ENCODE results near the gene IFNW1.

IFNW1 gene

DNA sequence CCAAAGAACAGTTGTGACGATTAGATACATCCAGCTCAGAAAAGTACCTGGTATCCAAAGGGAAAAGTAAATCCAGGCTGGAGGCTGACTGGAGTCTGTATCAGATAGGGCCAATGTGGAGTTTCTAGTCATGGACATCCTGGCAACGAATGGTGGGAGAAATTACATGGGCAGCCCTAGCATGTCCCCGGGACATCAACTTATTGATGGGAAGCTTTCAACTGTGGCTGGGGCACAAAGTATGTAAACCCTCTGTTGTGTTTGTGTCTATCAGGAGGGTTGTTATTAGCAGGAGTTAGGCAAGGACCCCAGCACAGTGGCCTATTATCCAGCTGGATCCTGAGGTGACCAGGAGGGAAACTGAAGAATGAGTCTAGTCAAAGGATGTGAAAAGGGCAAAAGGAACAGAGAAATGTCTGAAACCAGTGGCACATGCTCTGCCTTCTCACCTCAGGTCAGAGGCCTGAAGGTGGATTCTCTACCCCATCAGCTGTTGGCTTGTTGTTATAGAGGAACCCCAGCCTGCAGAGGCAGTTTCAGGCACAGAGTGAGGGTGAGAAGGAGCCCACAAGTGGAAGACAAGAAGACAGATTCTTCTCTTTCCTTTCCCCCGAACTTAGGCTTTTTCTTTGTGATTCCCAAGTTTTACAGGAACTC, 19.9 kb downstream of the IFNW1 start:
- no peak overlapping the region for H2AK5ac ChIP-seq (ENCODE audit: low read depth, low read length)
- H3K14ac ChIP-seq (ENCODE audit: low read length): no peak overlapping the region
- no peaks in the 10 kb centered on the region for H3K9me3 ChIP-seq (replicated peaks in 1 of 2; ENCODE audit: control insufficient read depth in 2 of 2, insufficient read depth in 1 of 2, low read depth in 1 of 2, low read length in 2 of 2)
- H3K27ac ChIP-seq (replicated peaks; ENCODE audit: low read length): no peak overlapping the region
- H3K27me3 ChIP-seq (ENCODE audit: control insufficient read depth in 3 of 3, insufficient read depth in 3 of 3, low read depth in 1 of 3, low read length in 3 of 3): no peaks in the 10 kb centered on the region
- H3K4ac ChIP-seq (ENCODE audit: low read length): no peak overlapping the region
- no peak overlapping the region for H2BK120ac ChIP-seq (ENCODE audit: low read depth, low read length)
- H4K8ac ChIP-seq (ENCODE audit: low read depth, low read length): no peak overlapping the region
- H2AFZ ChIP-seq (ENCODE audit: low read length): no peak overlapping the region
- no peak overlapping the region for H2BK12ac ChIP-seq (ENCODE audit: low read length)
- H3K9ac ChIP-seq (ENCODE audit: low read depth, low read length, poor library complexity): no peak overlapping the region
- H3K23ac ChIP-seq (ENCODE audit: low read depth, low read length, poor library complexity): no peak overlapping the region
- no peak overlapping the region for H3K4me2 ChIP-seq (ENCODE audit: insufficient read depth, low read length, poor library complexity, severe bottlenecking)
- H3K4me3 ChIP-seq (ENCODE audit: low read length in 2 of 2): no peak overlapping the region
- no peaks in the 10 kb centered on the region for H3K36me3 ChIP-seq (replicated peaks in 1 of 2; ENCODE audit: control insufficient read depth in 2 of 2, insufficient read depth in 2 of 2, low read length in 2 of 2)
- H3K18ac ChIP-seq (ENCODE audit: low read length): no peak overlapping the region
- H2BK15ac ChIP-seq (ENCODE audit: low read length): no peak overlapping the region
- WGBS, 2 donors (ENCODE audit: extremely low coverage in 2 of 2, insufficient read length in 2 of 2, insufficient replicate concordance in 1 of 2): no CpG with 5 or more reads among the region's 4 CpGs
- H3K79me1 ChIP-seq (ENCODE audit: low read depth, low read length): no peaks in the 10 kb centered on the region
- DNase-seq (ENCODE audit: low spot score): no peak
- no peak overlapping the region for H2BK5ac ChIP-seq (ENCODE audit: low read length)
- no peak overlapping the region for H4K91ac ChIP-seq (ENCODE audit: low read depth, low read length, poor library complexity)
- peaks cover 0 to 2% of the 10 kb centered on the region in 2 donors for H3K4me1 ChIP-seq (ENCODE audit: control insufficient read depth in 2 of 2, insufficient read depth in 1 of 2, low read depth in 1 of 2, low read length in 2 of 2)

DNA sequence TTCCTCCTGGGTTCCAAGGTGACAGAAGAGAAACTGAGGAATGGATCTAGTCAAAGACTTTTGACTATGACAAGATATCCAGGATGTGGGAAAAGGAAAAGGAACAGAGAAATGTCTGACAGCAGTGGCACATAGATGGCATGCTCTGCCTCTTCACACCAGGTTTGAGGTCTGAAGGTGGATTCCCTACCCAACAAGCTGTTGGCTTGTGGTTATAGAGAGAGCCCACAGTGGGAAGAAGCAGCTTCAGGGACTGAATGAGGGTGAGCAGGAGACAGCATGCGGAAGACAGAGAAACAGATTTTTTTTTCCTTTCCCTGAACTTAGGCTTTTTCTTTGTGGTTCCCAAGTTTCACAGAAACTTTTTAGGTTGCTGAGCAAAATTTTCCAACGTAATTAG, 20.6 kb downstream of the IFNW1 start:
- Histone ChIP-seq H3K4ac (ENCODE audit: low read length) (no peak overlapping the region), H2AK5ac (ENCODE audit: low read depth, low read length) (no peak overlapping the region), H3K79me1 (ENCODE audit: low read depth, low read length) (no peaks in the 10 kb centered on the region), H2BK15ac (ENCODE audit: low read length) (no peak overlapping the region), H3K36me3 (replicated peaks in 1 of 2; ENCODE audit: control insufficient read depth in 2 of 2, insufficient read depth in 2 of 2, low read length in 2 of 2) (no peaks in the 10 kb centered on the region), H3K14ac (ENCODE audit: low read length) (no peak overlapping the region), H4K91ac (ENCODE audit: low read depth, low read length, poor library complexity) (no peak overlapping the region), H3K18ac (ENCODE audit: low read length) (no peak overlapping the region), H3K9ac (ENCODE audit: low read depth, low read length, poor library complexity) (no peak overlapping the region), H3K9me3 (replicated peaks in 1 of 2; ENCODE audit: control insufficient read depth in 2 of 2, insufficient read depth in 1 of 2, low read depth in 1 of 2, low read length in 2 of 2) (no peaks in the 10 kb centered on the region), H2BK120ac (ENCODE audit: low read depth, low read length) (no peak overlapping the region), H3K4me3 (ENCODE audit: low read length in 2 of 2) (no peak overlapping the region), H4K8ac (ENCODE audit: low read depth, low read length) (no peak overlapping the region), H2BK12ac (ENCODE audit: low read length) (no peak overlapping the region), H2AFZ (ENCODE audit: low read length) (no peak overlapping the region), H2BK5ac (ENCODE audit: low read length) (no peak overlapping the region), H3K27me3 (ENCODE audit: control insufficient read depth in 3 of 3, insufficient read depth in 3 of 3, low read depth in 1 of 3, low read length in 3 of 3) (no peaks in the 10 kb centered on the region), H3K4me1 (ENCODE audit: control insufficient read depth in 2 of 2, insufficient read depth in 1 of 2, low read depth in 1 of 2, low read length in 2 of 2) (peaks cover 0 to 2% of the 10 kb centered on the region in 2 donors), H3K23ac (ENCODE audit: low read depth, low read length, poor library complexity) (no peak overlapping the region), H3K4me2 (ENCODE audit: insufficient read depth, low read length, poor library complexity, severe bottlenecking) (no peak overlapping the region), H3K27ac (replicated peaks; ENCODE audit: low read length) (no peak overlapping the region)
- DNase-seq (ENCODE audit: low spot score): no peak
- no CpG with 5 or more reads among the region's 2 CpGs for WGBS, 2 donors (ENCODE audit: extremely low coverage in 2 of 2, insufficient read length in 2 of 2, insufficient replicate concordance in 1 of 2)

DNA sequence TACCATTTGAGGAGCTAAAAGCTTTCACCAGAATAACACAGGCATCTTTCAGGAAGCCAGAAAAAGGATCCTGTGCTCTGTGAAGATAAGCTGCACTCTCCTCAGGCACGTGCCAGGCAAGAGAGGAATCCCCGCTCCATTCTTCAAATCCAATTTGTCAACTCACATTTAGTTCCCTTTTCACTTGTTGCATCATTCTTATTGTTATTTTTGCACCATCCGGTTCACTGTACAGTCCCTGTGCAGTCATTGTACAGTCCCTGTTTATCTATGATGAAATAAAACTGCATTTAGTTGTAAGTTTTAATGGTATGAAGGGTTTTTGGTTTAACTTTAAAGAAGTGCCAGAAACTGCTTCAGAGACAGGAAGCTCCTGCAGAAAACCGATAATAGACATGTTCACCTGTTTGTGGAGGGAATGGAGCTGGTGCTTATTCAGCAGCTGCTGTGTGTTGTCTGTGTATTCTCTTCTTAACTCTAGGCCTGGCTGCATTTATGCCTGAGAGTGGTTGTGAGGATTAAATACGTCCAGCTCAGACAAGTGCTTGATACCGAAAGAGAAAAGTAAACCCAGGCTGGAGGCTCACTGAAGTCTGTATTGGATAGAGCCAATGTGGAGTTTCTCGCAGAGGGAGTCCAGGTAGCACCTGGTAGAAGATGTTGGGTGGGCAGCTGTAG, 22.4 kb downstream of the IFNW1 start:
- no peaks in the 10 kb centered on the region for H3K9me3 ChIP-seq (replicated peaks in 1 of 2; ENCODE audit: control insufficient read depth in 2 of 2, insufficient read depth in 1 of 2, low read depth in 1 of 2, low read length in 2 of 2)
- H3K27me3 ChIP-seq (ENCODE audit: control insufficient read depth in 3 of 3, insufficient read depth in 3 of 3, low read depth in 1 of 3, low read length in 3 of 3): no peaks in the 10 kb centered on the region
- no peak overlapping the region for H3K18ac ChIP-seq (ENCODE audit: low read length)
- no peak overlapping the region for H2AK5ac ChIP-seq (ENCODE audit: low read depth, low read length)
- peak overlapping the region; percentile 26 for H2AFZ ChIP-seq (ENCODE audit: low read length)
- no peak overlapping the region for H3K14ac ChIP-seq (ENCODE audit: low read length)
- H2BK15ac ChIP-seq (ENCODE audit: low read length): no peak overlapping the region
- H3K23ac ChIP-seq (ENCODE audit: low read depth, low read length, poor library complexity): no peak overlapping the region
- no peak overlapping the region for H4K8ac ChIP-seq (ENCODE audit: low read depth, low read length)
- H4K91ac ChIP-seq (ENCODE audit: low read depth, low read length, poor library complexity): no peak overlapping the region
- peaks cover 0 to 2% of the 10 kb centered on the region in 2 donors for H3K4me1 ChIP-seq (ENCODE audit: control insufficient read depth in 2 of 2, insufficient read depth in 1 of 2, low read depth in 1 of 2, low read length in 2 of 2)
- H3K4ac ChIP-seq (ENCODE audit: low read length): no peak overlapping the region
- H2BK120ac ChIP-seq (ENCODE audit: low read depth, low read length): no peak overlapping the region
- no peaks in the 10 kb centered on the region for H3K79me1 ChIP-seq (ENCODE audit: low read depth, low read length)
- no peak for DNase-seq (ENCODE audit: low spot score)
- no peak overlapping the region for H2BK5ac ChIP-seq (ENCODE audit: low read length)
- H3K36me3 ChIP-seq (replicated peaks in 1 of 2; ENCODE audit: control insufficient read depth in 2 of 2, insufficient read depth in 2 of 2, low read length in 2 of 2): no peaks in the 10 kb centered on the region
- H3K4me3 ChIP-seq (ENCODE audit: low read length in 2 of 2): no peak overlapping the region
- H3K4me2 ChIP-seq (ENCODE audit: insufficient read depth, low read length, poor library complexity, severe bottlenecking): no peak overlapping the region
- no CpG with 5 or more reads among the region's 7 CpGs for WGBS, 2 donors (ENCODE audit: extremely low coverage in 2 of 2, insufficient read length in 2 of 2, insufficient replicate concordance in 1 of 2)
- H2BK12ac ChIP-seq (ENCODE audit: low read length): no peak overlapping the region
- H3K27ac ChIP-seq (replicated peaks; ENCODE audit: low read length): no peak overlapping the region
- no peak overlapping the region for H3K9ac ChIP-seq (ENCODE audit: low read depth, low read length, poor library complexity)

- H2BK12ac ChIP-seq (ENCODE audit: low read length): no peak overlapping the region
- no peak overlapping the region for H3K4me3 ChIP-seq (ENCODE audit: low read length in 2 of 2)
These were observed 27.3 kb downstream of the IFNW1 start for GRCh38 chr9:21114311-21114710.

More at GRCh38 chr9:21114311-21114710, 27.3 kb downstream of the IFNW1 start:
- H2BK15ac ChIP-seq (ENCODE audit: low read length): no peak overlapping the region
- H4K8ac ChIP-seq (ENCODE audit: low read depth, low read length): no peak overlapping the region
- no peak overlapping the region for H4K91ac ChIP-seq (ENCODE audit: low read depth, low read length, poor library complexity)
- H3K23ac ChIP-seq (ENCODE audit: low read depth, low read length, poor library complexity): no peak overlapping the region
- no peak overlapping the region for H3K27ac ChIP-seq (replicated peaks; ENCODE audit: low read length)
- H3K36me3 ChIP-seq (replicated peaks in 1 of 2; ENCODE audit: control insufficient read depth in 2 of 2, insufficient read depth in 2 of 2, low read length in 2 of 2): no peaks in the 10 kb centered on the region
- no peak overlapping the region for H3K4ac ChIP-seq (ENCODE audit: low read length)
- no peaks in the 10 kb centered on the region for H3K79me1 ChIP-seq (ENCODE audit: low read depth, low read length)
- no peak overlapping the region for H2AFZ ChIP-seq (ENCODE audit: low read length)
- no peak overlapping the region for H2AK5ac ChIP-seq (ENCODE audit: low read depth, low read length)
- no peak overlapping the region for H3K18ac ChIP-seq (ENCODE audit: low read length)
- WGBS, 2 donors (ENCODE audit: extremely low coverage in 2 of 2, insufficient read length in 2 of 2, insufficient replicate concordance in 1 of 2): no CpG with 5 or more reads among the region's 2 CpGs
- no peaks in the 10 kb centered on the region for H3K9me3 ChIP-seq (replicated peaks in 1 of 2; ENCODE audit: control insufficient read depth in 2 of 2, insufficient read depth in 1 of 2, low read depth in 1 of 2, low read length in 2 of 2)
- no peak overlapping the region for H2BK5ac ChIP-seq (ENCODE audit: low read length)
- H2BK120ac ChIP-seq (ENCODE audit: low read depth, low read length): no peak overlapping the region
- no peaks in the 10 kb centered on the region for H3K27me3 ChIP-seq (ENCODE audit: control insufficient read depth in 3 of 3, insufficient read depth in 3 of 3, low read depth in 1 of 3, low read length in 3 of 3)
- no peak for DNase-seq (ENCODE audit: low spot score)
- H3K9ac ChIP-seq (ENCODE audit: low read depth, low read length, poor library complexity): no peak overlapping the region
- no peak overlapping the region for H3K14ac ChIP-seq (ENCODE audit: low read length)
- peaks cover 0 to 2% of the 10 kb centered on the region in 2 donors for H3K4me1 ChIP-seq (ENCODE audit: control insufficient read depth in 2 of 2, insufficient read depth in 1 of 2, low read depth in 1 of 2, low read length in 2 of 2)
- H3K4me2 ChIP-seq (ENCODE audit: insufficient read depth, low read length, poor library complexity, severe bottlenecking): no peak overlapping the region
